Activated CD4-positive, alpha-beta T cell treated with anti-CD3 and anti-CD28 coated beads, Interleukin-2, amount 50 U/mL, for 16 hours (primary cell): ENCODE results near the gene CA5A.

Experiments
- DNase-seq: peaks from one replicate; pipeline ENCODE4 v3.0.0-alpha.2; 2020

The CA5A gene

DNA sequence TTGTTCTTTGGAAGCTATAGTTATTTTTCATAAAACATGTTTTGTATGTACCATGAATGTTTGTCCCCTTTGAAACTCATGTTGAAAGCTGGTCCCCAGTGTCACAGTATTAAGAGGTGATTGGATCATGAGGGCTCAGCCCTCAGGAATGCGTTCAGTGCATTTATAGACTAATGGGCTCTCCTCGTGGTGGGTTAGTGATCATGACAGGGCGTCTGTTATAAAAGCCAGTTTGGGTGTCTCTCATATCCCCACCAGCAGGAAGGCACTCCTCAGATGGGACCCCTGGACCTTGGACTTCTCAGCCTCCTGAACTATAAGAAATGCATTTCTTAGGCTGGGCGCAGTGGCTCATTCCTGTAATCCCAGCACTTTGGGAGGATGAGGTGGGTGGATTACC, 25.3 kb upstream of the CA5A start:
- no peak for DNase-seq

DNA sequence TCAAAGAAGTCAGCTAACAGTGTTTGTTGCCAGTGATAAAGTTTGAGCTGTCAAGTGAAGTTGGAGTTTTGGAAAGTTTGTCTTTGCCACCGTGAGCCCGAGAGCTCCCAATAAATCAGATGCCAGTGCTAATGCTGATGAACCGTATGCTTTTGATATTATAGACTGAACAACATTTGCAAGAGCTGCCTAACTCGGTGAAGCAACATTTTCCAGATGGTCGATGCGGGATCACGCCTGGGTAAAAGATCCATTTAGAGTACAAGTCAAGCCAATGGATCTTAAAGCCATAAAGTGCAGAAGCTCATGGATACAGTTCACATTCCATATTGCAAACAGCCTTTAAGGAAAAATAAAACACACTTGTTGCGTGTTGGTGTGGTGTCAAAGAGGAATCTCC, 24.5 kb upstream of the CA5A start:
- DNase-seq = no peak

- no peak for DNase-seq
These were observed 24.0 kb upstream of the CA5A start for GRCh38 chr16:87960296-87960695.

DNA sequence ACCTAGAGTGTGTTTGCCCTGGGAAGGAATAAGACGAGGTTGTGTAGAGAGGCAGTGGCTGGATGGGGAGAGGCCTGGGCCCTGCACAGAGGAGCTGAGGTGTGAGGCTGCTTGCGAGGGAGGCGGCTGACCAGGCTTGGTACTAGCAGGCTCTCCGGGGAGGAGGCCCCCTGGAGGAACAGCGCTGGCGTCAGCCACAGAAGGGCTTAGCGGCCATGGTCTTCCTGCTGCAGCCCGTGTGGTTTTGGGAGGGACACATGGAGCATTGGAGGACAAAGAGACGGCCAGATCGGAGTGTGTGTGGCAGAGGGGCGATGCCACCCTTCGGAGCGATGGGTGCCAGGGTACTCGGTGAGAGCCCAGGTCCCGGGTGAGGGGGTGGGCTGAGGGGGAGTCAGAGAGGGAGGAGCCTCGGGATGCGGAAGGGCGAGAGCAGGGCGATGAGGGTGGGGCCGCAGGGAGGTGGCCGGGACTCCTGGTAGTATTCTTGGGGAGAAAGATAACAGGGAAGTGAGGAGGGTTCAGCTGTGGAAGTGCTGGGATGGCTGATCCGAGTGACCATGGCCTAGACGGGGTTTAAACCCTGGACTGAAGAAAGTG, 23.2 kb upstream of the CA5A start:
- no peak for DNase-seq

- DNase-seq = no peak
These were observed 22.3 kb upstream of the CA5A start for GRCh38 chr16:87958632-87959031.

GRCh38 chr16:87957296-87958094, 21.2 kb upstream of the CA5A start:
- DNase-seq = no peak

DNA sequence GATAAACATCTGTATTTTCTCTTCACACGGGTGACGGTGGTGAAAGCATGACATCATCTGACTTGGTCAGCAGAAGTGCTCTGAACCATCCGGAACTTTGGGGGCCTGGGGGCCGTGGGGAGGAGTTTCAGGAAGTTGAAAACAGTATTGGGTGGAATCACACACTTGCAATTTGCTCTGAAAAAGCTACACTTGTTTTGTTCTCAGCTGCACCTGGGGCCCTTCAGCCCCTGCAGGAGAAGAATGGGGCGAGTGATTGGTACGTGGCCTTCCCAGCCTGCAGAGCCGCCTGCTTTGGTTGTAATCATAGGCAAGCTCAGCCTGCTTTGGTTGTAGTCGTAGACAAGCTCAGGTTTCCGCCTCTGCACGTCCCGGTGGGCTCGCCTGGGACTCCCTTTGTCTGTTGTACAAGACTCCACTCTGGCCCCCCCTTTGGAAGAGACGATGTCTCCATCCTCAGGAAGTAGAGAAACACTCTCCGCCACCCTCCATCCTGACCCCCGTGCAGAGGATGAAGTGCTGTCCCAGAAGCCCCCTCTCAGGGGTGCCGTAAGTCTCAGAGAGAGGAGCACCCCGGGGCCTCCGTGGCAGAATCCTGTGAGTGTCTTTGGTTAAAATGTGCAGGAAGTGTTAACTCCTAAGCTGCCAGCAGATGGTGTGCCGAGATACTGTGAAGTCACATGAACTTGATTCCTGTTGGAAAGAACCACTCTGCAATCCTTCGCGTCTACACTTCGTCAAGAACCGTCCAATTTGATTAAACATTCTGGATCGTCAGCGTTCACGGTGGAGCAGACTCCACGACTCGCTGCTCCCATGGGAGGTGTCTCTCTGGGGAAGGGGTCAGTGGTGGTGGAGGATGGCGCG, 20.3 kb upstream of the CA5A start:
- peak; percentile 86 for DNase-seq

GRCh38 chr16:87956098-87956364, 19.7 kb upstream of the CA5A start:
- DNase-seq = no peak

DNA sequence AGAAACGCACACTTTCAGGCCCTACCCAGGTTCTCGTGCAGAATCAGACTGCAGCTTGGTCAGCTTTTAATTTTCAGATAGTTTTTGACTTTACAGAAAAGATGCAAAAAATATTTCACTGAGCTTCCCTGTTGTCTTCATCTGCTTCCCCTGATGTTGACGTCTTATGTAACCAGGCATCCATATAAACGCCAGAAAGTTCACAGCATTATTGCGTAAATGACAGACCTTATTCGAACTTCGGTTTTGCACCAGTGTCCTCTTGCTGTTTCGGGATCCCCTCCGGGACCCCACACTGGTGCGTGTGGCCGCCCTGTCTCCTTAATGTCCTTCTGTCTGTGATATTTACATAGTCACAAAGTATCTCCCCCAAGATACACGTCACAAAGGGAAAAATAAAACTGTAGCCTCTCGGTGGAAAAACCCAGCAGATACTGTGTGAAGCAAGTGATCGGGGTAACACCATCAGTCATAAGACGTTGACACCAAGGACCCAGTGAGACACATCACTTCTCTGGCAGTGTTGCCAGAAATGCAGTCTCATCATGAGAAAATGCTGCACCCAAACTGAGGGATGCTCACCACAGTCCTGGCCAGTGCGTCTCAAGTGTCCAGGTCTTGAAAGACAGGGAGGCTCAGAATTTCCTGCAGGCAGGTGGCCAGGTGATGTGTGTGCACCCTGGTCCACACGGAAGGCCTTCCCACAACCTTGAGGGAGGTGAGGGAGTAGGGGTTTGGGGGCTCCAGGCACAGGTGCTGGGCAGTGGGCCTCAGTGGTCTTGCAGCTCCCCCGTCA, 19.2 kb upstream of the CA5A start:
- peak; percentile 39 for DNase-seq

DNA sequence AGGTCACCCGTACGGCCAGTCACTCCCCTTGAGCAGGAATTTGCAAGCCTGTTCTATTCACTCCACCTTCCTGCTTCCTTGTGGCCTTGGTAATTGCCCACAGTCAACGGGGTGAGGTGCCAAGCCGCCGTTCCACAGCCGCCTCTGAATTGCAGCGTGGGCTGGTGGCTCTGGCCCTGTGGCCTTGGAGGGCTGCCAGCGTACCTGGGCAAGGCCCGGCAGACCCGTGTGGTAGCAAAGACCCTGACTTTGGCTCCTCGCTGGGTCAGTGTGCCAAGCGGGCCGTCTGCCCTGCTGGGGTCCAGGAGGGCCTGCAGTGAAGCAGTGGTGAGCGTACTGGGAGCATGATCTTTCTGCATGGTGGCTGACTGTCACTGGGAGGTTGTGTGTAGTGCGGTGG, 18.5 kb upstream of the CA5A start:
- DNase-seq = no peak

GRCh38 chr16:87954361-87954760, 18.0 kb upstream of the CA5A start:
- no peak for DNase-seq

DNA sequence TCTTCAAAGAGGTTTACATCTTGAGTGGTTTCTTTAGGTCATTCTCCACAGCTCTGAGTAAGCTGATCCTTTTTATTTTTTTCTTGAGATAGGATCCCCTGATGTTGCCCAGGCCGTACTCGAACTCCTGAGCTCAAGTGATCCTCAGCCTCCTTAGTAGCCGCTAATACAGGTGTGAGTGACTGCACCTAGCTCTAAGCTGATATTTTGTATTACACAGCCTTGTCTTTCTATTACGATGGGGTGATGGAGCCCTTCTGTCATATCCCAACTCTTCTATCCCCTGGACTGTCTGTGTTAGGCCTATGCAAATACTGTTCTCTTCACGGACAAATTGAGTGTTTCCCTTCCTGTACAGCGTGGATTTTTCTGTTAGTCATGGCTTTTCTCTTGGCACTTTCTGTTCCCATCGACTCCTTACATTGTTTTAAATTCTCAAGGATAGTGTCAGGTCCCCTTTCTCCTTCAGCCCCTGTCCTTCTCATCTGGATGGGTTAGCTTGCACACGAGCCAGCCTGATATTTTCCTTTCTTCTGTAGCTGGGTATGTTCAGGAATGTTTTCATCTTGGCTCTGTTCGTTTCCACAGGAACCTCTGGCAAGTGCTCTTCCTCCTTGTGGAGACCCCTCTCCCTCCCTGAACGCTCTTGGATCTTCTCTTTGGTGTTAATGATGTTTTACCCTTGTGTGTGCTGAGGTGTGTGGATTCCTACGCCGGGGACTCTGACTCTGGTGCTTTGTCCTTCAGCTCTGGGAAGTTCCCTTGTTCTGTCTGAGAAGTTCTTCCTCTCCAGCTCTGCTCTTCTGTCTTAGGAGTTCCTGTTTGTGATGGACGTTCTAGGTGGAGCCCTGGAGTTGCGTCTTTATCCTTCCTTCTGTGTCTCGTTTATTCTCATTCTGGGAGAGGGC, 17.2 kb upstream of the CA5A start:
- no peak for DNase-seq

DNA sequence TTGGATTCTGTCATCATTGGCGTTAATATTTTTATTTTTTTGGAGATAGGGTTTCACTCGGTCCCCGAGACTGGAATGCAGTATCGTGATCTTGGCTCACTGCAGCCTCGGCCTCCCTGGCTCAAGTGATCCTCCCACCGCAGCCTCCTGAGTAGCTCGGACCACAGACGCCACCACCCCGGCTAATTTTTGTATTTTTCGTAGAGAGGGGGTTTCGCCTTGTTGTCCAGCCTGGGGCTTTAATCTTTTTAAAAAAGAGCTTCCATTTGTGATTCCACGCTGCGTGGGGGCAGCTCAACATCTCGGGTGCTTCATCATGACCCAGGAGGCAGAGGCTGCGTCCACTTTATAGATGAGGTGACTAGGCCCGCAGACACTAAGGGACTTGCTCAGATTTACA, 16.4 kb upstream of the CA5A start:
- DNase-seq = no peak

- DNase-seq = no peak
These were observed 15.5 kb upstream of the CA5A start for GRCh38 chr16:87951552-87952538.

DNA sequence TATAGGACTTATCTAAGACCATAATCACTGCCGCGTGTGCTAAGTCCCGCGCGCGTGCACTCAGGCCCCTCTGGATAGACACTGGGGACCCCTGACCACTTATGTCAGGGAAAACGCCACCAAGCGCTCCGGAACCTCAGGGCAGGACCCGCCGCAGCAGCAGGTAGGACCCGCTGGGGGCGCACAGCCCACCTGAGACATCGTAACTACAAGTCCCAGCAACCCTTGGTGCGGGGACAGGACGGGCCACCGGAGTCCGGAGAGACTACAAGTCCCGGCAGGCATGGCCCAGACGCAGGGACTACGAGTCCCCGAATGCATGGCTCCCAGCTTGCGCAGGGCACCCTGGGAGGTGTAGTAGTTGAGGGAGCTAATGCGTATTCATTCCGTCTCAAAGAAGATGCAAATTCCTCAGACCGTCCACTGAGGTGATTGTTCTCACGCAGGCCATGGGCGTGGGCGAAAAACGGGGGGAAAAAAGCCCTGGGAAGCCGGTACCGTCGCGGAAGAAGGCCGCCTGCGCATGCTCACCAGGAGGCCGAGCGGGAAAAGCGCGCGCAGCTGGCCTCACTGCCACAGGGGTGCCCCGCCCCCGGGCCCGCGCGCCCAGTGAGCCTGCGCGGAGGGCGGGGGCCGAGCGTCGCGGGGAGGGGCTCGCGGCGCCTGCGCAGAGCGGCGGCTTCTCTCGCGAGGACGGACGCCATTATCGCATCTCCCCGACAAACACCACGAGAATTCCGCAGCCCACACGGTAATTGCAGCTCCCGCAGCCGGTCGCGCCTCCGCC, 14.6 kb upstream of the CA5A start, which contains the start of gene BANP:
TSS of gene BANP (plus strand) at position 670 of the 787 bp plus-strand sequence. CDS start 23,682 bp downstream, outside the sequence.
- DNase-seq = peak; percentile 99

GRCh38 chr16:87949071-87949744, 12.9 kb upstream of the CA5A start:
- DNase-seq = no peak

GRCh38 chr16:87948735-87949070, 12.4 kb upstream of the CA5A start:
- no peak for DNase-seq

DNA sequence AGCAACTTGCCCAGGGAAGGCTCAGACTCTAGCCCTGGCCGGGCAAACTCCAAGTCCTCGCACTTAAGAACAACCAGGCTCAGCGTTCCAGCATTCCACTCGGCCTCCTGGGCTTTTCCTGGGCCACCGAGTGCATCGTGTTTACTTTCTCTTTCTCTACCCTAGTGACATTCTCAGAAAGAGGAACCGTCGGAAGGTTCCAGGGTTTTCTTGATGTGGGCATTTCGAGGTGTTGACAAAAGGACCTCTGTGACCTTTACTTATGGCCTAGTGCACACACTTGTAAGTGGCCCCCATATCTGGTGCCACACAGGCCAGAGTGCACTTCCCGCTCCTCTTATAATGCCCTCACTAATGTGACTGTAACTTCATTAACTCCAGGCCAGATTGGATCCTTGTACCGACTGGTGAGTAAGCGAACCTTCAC, 11.8 kb upstream of the CA5A start:
- no peak for DNase-seq
